Medulla oblongata (tissue), 1 donor: Measurements from ENCODE around the gene IL17RD.
"Not testable (repeated sequence)": the region's sequence is repeated elsewhere in the genome, so short reads cannot be mapped to it uniquely, and the experiment has no call there.

Source experiments
- DNase-seq: peaks from one replicate; pipeline ENCODE4 v3.0.0-alpha.2; 2015; ENCODE audit errors: extremely low spot score

Gene IL17RD

GRCh38 chr3:57093971-57094535 is 71.1 kb downstream of the IL17RD start:
- no peak for DNase-seq

GRCh38 chr3:57093489-57093888 is 71.7 kb downstream of the IL17RD start:
- DNase-seq = no peak

GRCh38 chr3:57091521-57092273 is 73.5 kb downstream of the IL17RD start:
- DNase-seq = no peak

GRCh38 chr3:57089043-57089442 is 76.1 kb downstream of the IL17RD start:
- DNase-seq = no peak

- DNase-seq = no peak
Observed at GRCh38 chr3:57088503-57088902, 76.7 kb downstream of the IL17RD start.

GRCh38 chr3:57087361-57088092 is 77.6 kb downstream of the IL17RD start:
- DNase-seq = no peak

GRCh38 chr3:57086201-57086600 is 79.0 kb downstream of the IL17RD start:
- peak; percentile 78 for DNase-seq

- no peak for DNase-seq
Observed at GRCh38 chr3:57085211-57085610, 79.9 kb downstream of the IL17RD start.

- DNase-seq = not testable (repeated sequence)
Observed at GRCh38 chr3:57083266-57083995, 81.7 kb downstream of the IL17RD start.

GRCh38 chr3:57082481-57082880 is 82.7 kb downstream of the IL17RD start:
- DNase-seq = no peak

GRCh38 chr3:57081173-57081572 is 84.0 kb downstream of the IL17RD start:
- DNase-seq = no peak

GRCh38 chr3:57080171-57080570 is 85.0 kb downstream of the IL17RD start:
- no peak for DNase-seq

- DNase-seq = no peak
Observed at GRCh38 chr3:57079474-57079831, 85.7 kb downstream of the IL17RD start.

GRCh38 chr3:57078635-57079473 is 86.3 kb downstream of the IL17RD start:
- peak; percentile 35 for DNase-seq

- peak; percentile 73 for DNase-seq
Observed at GRCh38 chr3:57078344-57078634, 86.9 kb downstream of the IL17RD start.

GRCh38 chr3:57077630-57078343 is 87.4 kb downstream of the IL17RD start:
- no peak for DNase-seq

GRCh38 chr3:57076422-57076951 is 88.7 kb downstream of the IL17RD start:
- no peak for DNase-seq

GRCh38 chr3:57074135-57074534 is 91.0 kb downstream of the IL17RD start:
- no peak for DNase-seq

GRCh38 chr3:57073628-57074027 is 91.5 kb downstream of the IL17RD start:
- DNase-seq = no peak

- no peak for DNase-seq
Observed at GRCh38 chr3:57069503-57069902, 95.7 kb downstream of the IL17RD start.
